HG03103 (cell line): Measurements from ENCODE around the gene BEX3.
"Not testable (repeated sequence)": the region's sequence is repeated elsewhere in the genome, so short reads cannot be mapped to it uniquely, and the experiment has no call there.

Source experiments
- ATAC-seq: cut with Tn5 transposase; IDR thresholded peaks from one replicate; pipeline ENCODE4 v1.9.1; 2021; ENCODE audit warnings: low read depth; ENCODE audit not compliant: unreplicated experiment

The BEX3 gene

GRCh38 chrX:103378990-103379389, 2.7 kb downstream of the BEX3 start:
- ATAC-seq: no peak

- no peak for ATAC-seq
Measured at GRCh38 chrX:103382877-103383276, 6.5 kb downstream of the BEX3 start.

- ATAC-seq: no peak
Measured at GRCh38 chrX:103384672-103385071, 8.3 kb downstream of the BEX3 start.

- not testable (repeated sequence) for ATAC-seq
Measured at GRCh38 chrX:103385283-103385830, 9.0 kb downstream of the BEX3 start.

- ATAC-seq: no peak
Measured at GRCh38 chrX:103386332-103386731, 10.0 kb downstream of the BEX3 start.

GRCh38 chrX:103393487-103393886, 17.1 kb downstream of the BEX3 start:
- ATAC-seq: no peak

GRCh38 chrX:103396186-103396585, 19.8 kb downstream of the BEX3 start:
- no peak for ATAC-seq

GRCh38 chrX:103396660-103397059, 20.3 kb downstream of the BEX3 start:
- ATAC-seq: no peak

GRCh38 chrX:103397707-103398106, 21.4 kb downstream of the BEX3 start:
- ATAC-seq: no peak

GRCh38 chrX:103398421-103398864, 22.1 kb downstream of the BEX3 start:
- ATAC-seq: no peak

GRCh38 chrX:103399744-103400143, 23.4 kb downstream of the BEX3 start:
- ATAC-seq: no peak

- ATAC-seq: no peak
Measured at GRCh38 chrX:103400931-103401330, 24.6 kb downstream of the BEX3 start.

- ATAC-seq: peak; percentile 92
Measured at GRCh38 chrX:103404231-103405008, 28.1 kb downstream of the BEX3 start.

GRCh38 chrX:103405009-103405333, 28.6 kb downstream of the BEX3 start:
- peak; percentile 20 for ATAC-seq

- ATAC-seq: no peak
Measured at GRCh38 chrX:103406256-103406655, 29.9 kb downstream of the BEX3 start.

- ATAC-seq: no peak
Measured at GRCh38 chrX:103407776-103408175, 31.4 kb downstream of the BEX3 start.

GRCh38 chrX:103411721-103412120, 35.4 kb downstream of the BEX3 start:
- not testable (repeated sequence) for ATAC-seq

GRCh38 chrX:103413705-103414387, 37.5 kb downstream of the BEX3 start:
- ATAC-seq: no peak

- ATAC-seq: no peak
Measured at GRCh38 chrX:103414561-103414960, 38.2 kb downstream of the BEX3 start.

GRCh38 chrX:103415068-103415467, 38.7 kb downstream of the BEX3 start:
- ATAC-seq: no peak

- ATAC-seq: no peak
Measured at GRCh38 chrX:103415528-103415927, 39.2 kb downstream of the BEX3 start.

GRCh38 chrX:103417370-103417769, 41.0 kb downstream of the BEX3 start:
- no peak for ATAC-seq
